ACHN (cell line): ENCODE data around the gene FBXW8.
A peak's percentile ranks its signal among the peaks of the same experiment; 100 is the strongest.

Source experiments
- DNase-seq: peaks from one replicate; pipeline ENCODE4 v3.0.0-alpha.2; 2015
- in situ Hi-C: cut with HindIII; loops from 2 replicates; pipeline ENCODE4 v1.10.0; 2017; ENCODE audit warnings: low sequenced_read_pairs, low pct_ligation_motif_present, low pct_unique_long_range_greater_than_20kb

Gene FBXW8

GRCh38 chr12:117041798-117042170 is 131.0 kb downstream of the FBXW8 start:
- in situ Hi-C loops: no loop called here

GRCh38 chr12:117042171-117042842 is 131.6 kb downstream of the FBXW8 start:
- peak; percentile 22 for DNase-seq
- in situ Hi-C loops: no loop called here

More at GRCh38 chr12:117041798-117042170, 131.0 kb downstream of the FBXW8 start:
- DNase-seq: no peak

DNA sequence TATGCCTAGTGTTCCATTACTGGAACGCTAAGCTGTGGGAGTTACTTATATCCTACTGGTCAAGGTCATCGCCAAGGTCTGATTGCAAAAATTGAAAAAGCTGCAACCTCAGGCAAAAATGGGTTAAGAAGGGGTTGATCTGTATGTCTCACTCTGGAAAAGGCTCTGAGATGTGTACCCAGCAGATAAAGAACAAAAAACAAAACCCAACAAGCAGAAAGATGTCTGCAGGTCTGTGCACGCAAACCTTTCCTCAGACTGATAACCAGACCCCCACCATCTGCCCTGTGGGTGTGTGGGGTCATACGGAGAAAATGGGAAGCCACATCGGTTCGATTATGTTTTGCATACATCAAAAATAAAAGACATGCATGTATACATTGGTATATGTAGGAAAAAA is 132.1 kb downstream of the FBXW8 start:
- in situ Hi-C loops: no loop called here
- DNase-seq: no peak

GRCh38 chr12:117044311-117044710 is 133.6 kb downstream of the FBXW8 start:
- no peak for DNase-seq
- in situ Hi-C loops: no loop called here

DNA sequence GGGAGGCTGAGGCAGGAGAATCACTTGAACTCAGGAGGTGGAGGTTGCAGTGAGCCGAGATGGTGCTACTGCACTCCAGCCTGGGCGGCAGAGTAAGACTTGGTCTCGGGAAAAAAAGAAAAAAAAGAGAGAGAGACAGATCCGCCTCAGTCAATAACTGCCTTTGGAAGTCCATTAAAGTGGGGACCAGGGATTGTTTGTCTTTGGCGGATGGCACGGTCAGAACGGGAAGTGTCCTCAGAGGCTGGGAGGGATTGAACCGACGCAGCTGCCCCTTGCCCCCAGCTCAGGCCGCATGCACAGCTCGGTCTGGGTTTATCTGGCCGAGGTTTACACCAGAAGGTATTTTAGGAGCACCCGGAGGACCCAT is 134.0 kb downstream of the FBXW8 start:
- in situ Hi-C loops: no loop called here
- no peak for DNase-seq

DNA sequence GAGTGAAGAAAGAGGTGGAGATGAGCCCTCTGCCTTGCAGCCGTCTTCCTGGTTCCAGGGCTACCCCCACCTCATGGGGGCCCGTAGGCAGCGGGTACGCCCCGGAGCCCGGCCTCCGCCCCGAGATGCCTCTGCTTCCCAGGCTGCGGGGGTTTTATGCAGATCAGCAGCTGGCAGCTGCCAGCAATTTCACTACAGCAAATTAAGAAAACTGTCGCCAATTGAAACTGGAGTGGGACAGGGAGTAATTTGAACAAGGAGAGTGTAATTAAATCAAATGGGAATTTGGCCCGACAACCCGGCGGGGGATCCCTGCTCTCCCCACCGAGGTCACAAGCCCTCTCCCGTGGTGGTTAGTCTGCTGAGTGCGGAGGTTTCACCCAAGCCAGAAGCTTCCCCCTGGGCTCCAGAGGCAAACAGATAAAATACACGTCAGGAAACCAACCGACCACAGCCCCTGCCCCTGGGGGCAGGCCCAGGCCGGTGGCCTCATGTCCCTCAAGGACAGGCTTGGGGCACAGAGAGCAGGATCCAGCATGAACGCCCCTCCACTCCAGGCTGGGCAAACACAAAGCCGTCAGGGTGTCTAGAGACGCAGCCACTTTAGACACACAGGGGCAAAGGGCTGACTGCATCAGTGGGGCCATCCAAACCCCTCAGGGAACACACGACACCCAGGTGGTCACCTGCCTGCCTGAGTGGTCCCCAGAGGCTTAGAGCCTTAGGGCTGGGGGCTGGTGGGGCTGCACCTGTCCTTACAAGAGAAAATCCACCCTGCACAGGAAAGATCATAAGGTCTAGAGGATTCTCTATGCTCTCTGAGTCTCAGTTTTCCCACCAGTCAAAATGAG is 134.6 kb downstream of the FBXW8 start:
- no peak for DNase-seq
- in situ Hi-C loops: no loop called here

GRCh38 chr12:117046011-117046369 is 135.2 kb downstream of the FBXW8 start:
- in situ Hi-C loops: no loop called here
- DNase-seq: no peak

DNA sequence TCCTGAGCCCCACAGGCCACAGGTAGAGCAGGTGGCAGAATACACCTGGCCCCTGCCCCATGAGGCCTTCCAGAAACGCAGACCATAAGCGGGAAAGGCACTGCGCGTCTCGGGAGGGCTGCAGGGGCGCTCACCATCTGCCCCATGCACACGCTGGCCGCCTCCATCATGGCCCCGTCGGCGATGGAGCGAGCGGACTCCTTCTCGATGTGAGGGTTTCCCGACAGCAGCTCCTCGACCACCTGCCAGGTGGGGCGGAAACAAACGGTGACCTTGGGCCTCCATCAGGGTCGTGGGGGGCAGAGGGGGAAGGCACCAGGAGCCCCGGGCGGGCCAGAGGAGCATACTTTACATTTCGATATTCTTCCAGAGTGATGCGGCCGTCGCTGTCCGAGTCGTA is 135.7 kb downstream of the FBXW8 start:
- DNase-seq: no peak
- in situ Hi-C loops: no loop called here

DNA sequence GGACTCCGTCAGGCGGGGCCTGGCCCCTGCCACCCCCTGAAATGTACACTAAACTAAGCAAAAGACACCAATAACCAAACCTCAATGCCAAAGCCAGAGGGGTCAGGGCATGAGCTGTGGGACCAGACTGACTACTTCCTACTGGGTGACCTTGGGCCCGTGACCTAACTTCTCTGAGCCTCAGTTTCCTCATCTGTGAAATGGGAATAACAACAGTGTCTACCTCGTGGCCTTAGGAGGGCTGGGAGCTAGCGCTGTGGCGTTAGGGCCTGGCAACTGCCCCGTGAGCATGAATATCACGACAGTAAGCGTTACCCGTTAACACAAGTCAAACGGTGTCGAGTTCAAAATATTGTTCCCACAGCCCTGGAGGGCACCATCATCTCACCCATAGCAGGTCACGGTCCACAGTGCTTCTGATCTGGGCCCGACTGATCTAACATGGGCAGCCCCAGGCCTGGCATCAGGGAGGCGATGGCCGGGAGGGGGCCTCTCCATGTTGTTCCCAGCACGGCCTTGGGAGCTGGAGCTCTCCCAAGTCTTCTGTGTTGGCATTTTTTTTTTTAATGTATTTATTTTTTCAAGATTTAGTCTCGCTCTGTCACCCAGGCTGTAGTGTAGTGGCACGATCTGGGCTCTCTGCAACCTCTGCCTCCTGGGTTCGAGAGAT is 136.2 kb downstream of the FBXW8 start:
- in situ Hi-C loops: no loop called here

GRCh38 chr12:117047810-117048584 is 137.2 kb downstream of the FBXW8 start:
- no peak for DNase-seq
- in situ Hi-C loops: no loop called here

More for the DNA sequence above, 136.2 kb downstream of the FBXW8 start:
- DNase-seq: no peak

DNA sequence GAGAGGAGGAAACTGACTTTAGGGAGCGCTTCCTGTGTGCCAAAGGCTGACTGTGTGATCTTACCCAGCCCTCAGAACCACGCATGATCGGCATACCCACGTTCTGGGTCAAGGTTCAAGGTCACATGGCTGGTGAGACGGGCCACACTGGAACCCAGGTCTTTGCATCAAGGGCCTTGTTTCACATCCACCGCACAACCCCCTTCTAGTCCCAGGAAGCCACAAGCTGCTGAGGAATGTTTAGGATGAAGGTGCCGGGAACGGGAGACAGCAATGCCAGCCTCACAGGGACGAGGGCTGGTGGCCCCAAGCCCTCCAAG is 137.8 kb downstream of the FBXW8 start:
- in situ Hi-C loops: no loop called here
- no peak for DNase-seq

DNA sequence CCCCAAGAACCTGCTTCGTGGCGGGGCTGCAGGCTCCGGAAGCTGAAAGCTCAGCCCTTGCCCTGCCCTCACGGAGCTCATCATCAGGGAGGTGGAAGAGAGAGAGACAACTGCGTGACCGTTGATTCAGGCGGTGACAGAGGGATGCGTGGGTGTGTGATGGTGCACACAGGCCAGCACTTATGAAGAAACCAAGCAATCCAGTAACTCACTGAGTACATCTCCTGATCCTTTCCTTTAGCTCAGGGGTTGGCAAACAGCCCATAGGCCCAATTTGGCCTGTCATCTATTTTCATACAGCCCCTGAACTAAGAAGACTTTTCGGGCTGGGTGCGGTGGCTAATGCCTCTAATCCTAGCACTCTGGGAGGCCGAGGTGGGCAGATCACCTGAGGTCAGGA is 138.5 kb downstream of the FBXW8 start:
- DNase-seq: no peak
- in situ Hi-C loops: no loop called here

DNA sequence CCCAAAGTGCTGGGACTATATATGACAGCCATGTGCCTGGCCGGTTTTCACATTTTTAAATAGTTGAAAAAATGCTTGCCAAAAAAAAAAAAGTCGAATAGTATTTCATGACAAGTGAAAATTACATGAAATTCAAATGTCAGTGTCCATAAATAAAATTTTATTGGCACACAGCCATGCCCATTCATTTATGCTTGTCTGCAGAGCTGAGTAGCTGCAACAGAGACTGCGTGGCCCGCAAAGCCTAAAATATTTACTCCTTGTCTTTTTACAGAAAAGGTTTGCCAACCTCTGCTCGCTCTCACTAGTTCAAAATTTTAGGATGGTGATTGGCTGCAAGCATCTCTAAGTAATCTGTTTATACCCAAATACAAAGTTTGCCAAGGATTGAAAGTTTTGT is 139.3 kb downstream of the FBXW8 start:
- in situ Hi-C loops: no loop called here
- DNase-seq: no peak

GRCh38 chr12:117051380-117051779 is 140.6 kb downstream of the FBXW8 start:
- no peak for DNase-seq
- in situ Hi-C loops: no loop called here

GRCh38 chr12:117052386-117053049 is 141.8 kb downstream of the FBXW8 start:
- in situ Hi-C loops: no loop called here
- no peak for DNase-seq

GRCh38 chr12:117053050-117053400 is 142.3 kb downstream of the FBXW8 start:
- no peak for DNase-seq
- in situ Hi-C loops: no loop called here

DNA sequence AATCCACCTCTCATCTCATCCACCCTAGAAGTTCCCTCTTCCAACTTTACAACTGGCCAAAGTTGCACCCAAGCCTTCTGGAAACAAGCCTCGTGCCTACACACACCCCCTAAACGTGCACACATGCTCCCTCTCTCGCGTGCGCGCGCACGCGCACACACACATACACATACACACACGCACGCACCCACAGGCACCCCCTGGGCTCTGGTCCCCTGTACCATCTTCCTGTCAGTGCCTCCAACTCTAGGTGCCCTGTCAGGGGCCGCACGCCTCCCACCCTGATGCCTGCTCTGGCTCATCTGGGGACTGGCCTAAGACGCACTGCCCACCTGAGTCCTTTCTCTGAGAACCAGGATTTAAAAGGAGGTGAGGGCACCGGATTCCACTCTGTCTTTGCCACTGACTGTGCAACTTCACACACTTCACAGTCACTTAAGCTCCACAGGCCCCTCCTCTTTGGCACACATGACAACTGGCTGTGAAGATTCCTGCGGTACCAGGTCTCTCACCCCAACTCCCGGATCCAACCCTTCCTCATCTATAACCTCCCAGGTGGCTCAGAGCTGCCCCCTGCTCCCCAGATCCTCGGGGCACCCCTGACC is 142.9 kb downstream of the FBXW8 start:
- no peak for DNase-seq
- in situ Hi-C loops: no loop called here

DNA sequence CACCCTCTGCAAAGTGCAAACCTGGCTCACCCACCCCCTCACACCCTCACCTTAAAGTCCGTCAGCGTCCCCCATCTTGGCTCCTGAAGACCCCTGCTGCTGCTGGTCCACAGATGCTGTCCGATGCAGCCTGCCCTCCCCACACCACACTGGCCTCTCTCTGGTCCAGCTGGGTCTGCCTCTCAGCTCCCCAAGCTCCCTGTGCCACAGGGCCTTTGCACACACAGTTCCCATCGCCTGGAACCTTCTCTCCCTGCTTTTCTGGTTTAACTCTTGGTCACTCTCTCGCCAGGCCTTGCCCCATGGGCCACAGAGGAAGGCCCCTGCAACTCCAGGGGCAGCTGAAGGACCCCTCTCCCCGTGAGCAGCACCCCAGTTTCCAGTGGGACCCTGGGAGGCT is 143.5 kb downstream of the FBXW8 start:
- DNase-seq: no peak
- in situ Hi-C loops: no loop called here
